Lower lobe of right lung (tissue), 2 donors: Measurements from ENCODE around the gene DNAJC27. TPM values are rescaled to one million over a fixed set of nuclear protein-coding genes. Genes with fewer than 3 reads are reported as not detected.

Experiments used
- ATAC-seq, 2 donors: fragments of 200-7000 bp; cut with Tn5 transposase; one replicate each; pipeline ENCODE4 v1.9.1; 2020 to 2022; ENCODE audit warnings: mild to moderate bottlenecking in 2 of 2, moderate library complexity in 2 of 2
- DNase-seq: peaks from one replicate; pipeline ENCODE4 v3.0.0-alpha.2; 2020
- H3K27ac ChIP-seq: fragments of 200-600 bp; one replicate; pipeline ENCODE4 v1.8.0; 2022
- H3K27me3 ChIP-seq: fragments of 200-600 bp; one replicate; pipeline ENCODE4 v1.8.0; 2022; ENCODE audit warnings: low read depth
- H3K36me3 ChIP-seq: fragments of 200-600 bp; one replicate; pipeline ENCODE4 v1.8.0; 2022; ENCODE audit warnings: mild to moderate bottlenecking
- H3K4me1 ChIP-seq: fragments of 200-600 bp; one replicate; pipeline ENCODE4 v1.8.0; 2022
- H3K4me3 ChIP-seq: fragments of 200-600 bp; one replicate; pipeline ENCODE4 v1.8.0; 2022; ENCODE audit warnings: mild to moderate bottlenecking
- H3K9me3 ChIP-seq: fragments of 200-600 bp; one replicate; pipeline ENCODE4 v1.8.0; 2022
- CTCF ChIP-seq: fragments of 200-600 bp; IDR thresholded peaks from one replicate; pipeline ENCODE4 v1.8.0; 2022; ENCODE audit warnings: antibody characterized with exemption, mild to moderate bottlenecking
- intact Hi-C: fragments of 100-400 bp; cut with DNase I; formaldehyde crosslinking; loops from one replicate; pipeline ENCODE4 v1.11.0; 2022
- total RNA-seq: library from RNA; stranded (reverse); fragmentation: NEBNext Ultra II Directional; extraction: Animal tissue kit (Norgen Biotek cat#: 25700); gene quantifications from one replicate; pipeline ENCODE4 v1.2.1, GENCODE V29; 2021
- donor health status: DM: no; HTN: yes; CAD: no; lungs with severe emphysema.

The DNAJC27 gene
- total RNA-seq, 1 donor from 2014 or later, result 5.0 TPM

- Histone ChIP-seq H3K27ac (no peak overlapping the region), H3K4me3 (peak overlapping the region; percentile 69), H3K9me3 (no peaks in the 10 kb centered on the region), H3K36me3 (no peaks in the 10 kb centered on the region), H3K4me1 (peaks cover 14% of the 10 kb centered on the region), H3K27me3 (no peaks in the 10 kb centered on the region)
- DNase-seq (no peak), ATAC-seq (no peak)
- no peak for TF ChIP-seq CTCF
- intact Hi-C loops, result no loop called here
Observed at GRCh38 chr2:24917731-24918325, 53.9 kb downstream of the DNAJC27 start.

GRCh38 chr2:24917086-24917485, 54.7 kb downstream of the DNAJC27 start:
- ATAC-seq, result no peak
- H3K4me3 ChIP-seq, result peak overlapping the region; percentile 69
- H3K36me3 ChIP-seq, result no peaks in the 10 kb centered on the region
- intact Hi-C loops, result no loop called here
- H3K4me1 ChIP-seq, result peaks cover 14% of the 10 kb centered on the region
- no peak for DNase-seq
- TF ChIP-seq CTCF, result no peak
- no peaks in the 10 kb centered on the region for H3K9me3 ChIP-seq
- H3K27ac ChIP-seq, result no peak overlapping the region
- no peaks in the 10 kb centered on the region for H3K27me3 ChIP-seq

- Histone ChIP-seq H3K27ac (no peak overlapping the region), H3K4me3 (no peak overlapping the region), H3K27me3 (no peaks in the 10 kb centered on the region), H3K9me3 (no peaks in the 10 kb centered on the region), H3K4me1 (peaks cover 13% of the 10 kb centered on the region), H3K36me3 (no peaks in the 10 kb centered on the region)
- intact Hi-C loops, result no loop called here
- no peak for TF ChIP-seq CTCF
- no peak for ATAC-seq
- DNase-seq, result no peak
Observed at GRCh38 chr2:24915796-24916195, 56.0 kb downstream of the DNAJC27 start.

GRCh38 chr2:24915175-24915574, 56.6 kb downstream of the DNAJC27 start:
- H3K4me1 ChIP-seq, result peaks cover 10% of the 10 kb centered on the region
- ATAC-seq (no peak), DNase-seq (no peak)
- H3K36me3 ChIP-seq, result no peaks in the 10 kb centered on the region
- TF ChIP-seq CTCF, result no peak
- no peak overlapping the region for H3K4me3 ChIP-seq
- intact Hi-C loops, result no loop called here
- no peak overlapping the region for H3K27ac ChIP-seq
- no peaks in the 10 kb centered on the region for H3K27me3 ChIP-seq
- no peaks in the 10 kb centered on the region for H3K9me3 ChIP-seq

GRCh38 chr2:24914713-24915112, 57.0 kb downstream of the DNAJC27 start:
- TF ChIP-seq CTCF, result no peak
- DNase-seq, result no peak
- Histone ChIP-seq H3K4me3 (no peak overlapping the region), H3K9me3 (no peaks in the 10 kb centered on the region), H3K4me1 (peaks cover 10% of the 10 kb centered on the region), H3K27ac (no peak overlapping the region), H3K36me3 (no peaks in the 10 kb centered on the region), H3K27me3 (no peaks in the 10 kb centered on the region)
- intact Hi-C loops, result no loop called here
- ATAC-seq, result no peak
